ENCODE results near the gene CELF1.

DNA sequence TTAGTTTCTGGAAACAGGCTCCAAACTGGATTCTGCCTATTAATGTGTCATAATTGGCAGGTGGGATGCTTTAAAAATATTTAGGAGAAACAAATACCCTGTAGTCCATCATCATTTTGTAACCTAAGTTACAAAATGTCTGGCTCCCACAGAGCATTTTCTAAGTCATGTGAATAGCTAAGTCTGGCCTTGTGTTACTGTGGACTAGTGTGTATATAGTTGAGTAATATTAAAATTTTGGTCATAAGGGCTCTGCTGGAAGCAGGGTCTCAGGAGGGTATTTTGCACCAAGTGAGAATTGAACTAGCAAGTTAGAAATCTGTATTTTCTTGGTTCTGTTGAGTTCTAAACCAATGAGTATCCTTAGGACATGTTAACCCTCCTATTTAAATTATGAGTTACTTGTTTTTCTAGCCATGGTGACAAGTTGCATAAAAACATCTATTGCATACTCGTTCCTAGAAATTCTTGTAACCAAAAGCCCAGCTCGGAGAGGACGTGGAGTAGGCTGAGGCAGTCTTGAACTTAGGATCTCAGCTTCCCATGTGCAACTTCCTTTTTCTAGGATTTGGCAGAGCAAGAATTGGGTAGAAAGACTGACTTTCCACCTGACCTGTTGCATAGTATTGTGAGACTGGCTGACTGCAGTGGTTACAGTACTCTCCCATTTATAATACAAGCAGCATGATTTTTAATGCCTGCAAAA, 17.9 kb upstream of the CELF1 start:
- TF ChIP-seq, protein P1, sequence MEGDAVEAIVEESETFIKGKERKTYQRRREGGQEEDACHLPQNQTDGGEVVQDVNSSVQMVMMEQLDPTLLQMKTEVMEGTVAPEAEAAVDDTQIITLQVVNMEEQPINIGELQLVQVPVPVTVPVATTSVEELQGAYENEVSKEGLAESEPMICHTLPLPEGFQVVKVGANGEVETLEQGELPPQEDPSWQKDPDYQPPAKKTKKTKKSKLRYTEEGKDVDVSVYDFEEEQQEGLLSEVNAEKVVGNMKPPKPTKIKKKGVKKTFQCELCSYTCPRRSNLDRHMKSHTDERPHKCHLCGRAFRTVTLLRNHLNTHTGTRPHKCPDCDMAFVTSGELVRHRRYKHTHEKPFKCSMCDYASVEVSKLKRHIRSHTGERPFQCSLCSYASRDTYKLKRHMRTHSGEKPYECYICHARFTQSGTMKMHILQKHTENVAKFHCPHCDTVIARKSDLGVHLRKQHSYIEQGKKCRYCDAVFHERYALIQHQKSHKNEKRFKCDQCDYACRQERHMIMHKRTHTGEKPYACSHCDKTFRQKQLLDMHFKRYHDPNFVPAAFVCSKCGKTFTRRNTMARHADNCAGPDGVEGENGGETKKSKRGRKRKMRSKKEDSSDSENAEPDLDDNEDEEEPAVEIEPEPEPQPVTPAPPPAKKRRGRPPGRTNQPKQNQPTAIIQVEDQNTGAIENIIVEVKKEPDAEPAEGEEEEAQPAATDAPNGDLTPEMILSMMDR (IDR thresholded peaks at IDR 0.05; ENCODE audit: poor library complexity), result no peak
- no peak for TF ChIP-seq EZH2 (IDR thresholded peaks at IDR 0.05; ENCODE audit: borderline replicate concordance)

All from hepatocyte (in vitro differentiated cells).